ENCODE measurements around the gene ACTN2. TPM values are rescaled to one million over a fixed set of nuclear protein-coding genes. Genes with fewer than 3 reads are reported as not detected.
"Not testable (repeated sequence)": the region's sequence is repeated elsewhere in the genome, so short reads cannot be mapped to it uniquely, and the experiment has no call there.

ACTN2 gene
- total RNA-seq (2014; rRNA removed; shearing (Covaris generic)): 0.25 TPM in 1 of 2 replicates, not detected in the other
- 0.01 and 0.07 TPM in 2 replicates for polyA plus RNA-seq (2014; cell fraction: nucleus; rRNA removed)

GRCh38 chr1:236685917-236686814, at the start of gene ACTN2:
Gene ACTN2, plus strand, starts transcription at chr1:236686499. Its CDS starts 175 bp downstream, at chr1:236686674.
- peak; percentile 21 for DNase-seq (ENCODE audit: extremely low read depth, low read depth)

GRCh38 chr1:236638945-236639344, 47.4 kb upstream of the ACTN2 start:
- DNase-seq (ENCODE audit: extremely low read depth, low read depth): no peak

GRCh38 chr1:236639686-236640085, 46.6 kb upstream of the ACTN2 start:
- no peak for DNase-seq (ENCODE audit: extremely low read depth, low read depth)

- DNase-seq (ENCODE audit: extremely low read depth, low read depth): no peak
Observed at GRCh38 chr1:236642763-236643162, 43.5 kb upstream of the ACTN2 start.

- no peak for DNase-seq (ENCODE audit: extremely low read depth, low read depth)
Observed at GRCh38 chr1:236645016-236645680, 41.2 kb upstream of the ACTN2 start.

- DNase-seq (ENCODE audit: extremely low read depth, low read depth): no peak
Observed at GRCh38 chr1:236654511-236654910, 31.8 kb upstream of the ACTN2 start.

GRCh38 chr1:236654957-236655356, 31.3 kb upstream of the ACTN2 start:
- DNase-seq (ENCODE audit: extremely low read depth, low read depth): no peak

- DNase-seq (ENCODE audit: extremely low read depth, low read depth): no peak
Observed at GRCh38 chr1:236657398-236657797, 28.9 kb upstream of the ACTN2 start.

GRCh38 chr1:236659792-236660587, 26.3 kb upstream of the ACTN2 start:
- no peak for DNase-seq (ENCODE audit: extremely low read depth, low read depth)

GRCh38 chr1:236663934-236664333, 22.4 kb upstream of the ACTN2 start:
- no peak for DNase-seq (ENCODE audit: extremely low read depth, low read depth)

- DNase-seq (ENCODE audit: extremely low read depth, low read depth): not testable (repeated sequence)
Observed at GRCh38 chr1:236668909-236669308, 17.4 kb upstream of the ACTN2 start.

GRCh38 chr1:236670060-236670459, 16.2 kb upstream of the ACTN2 start:
- DNase-seq (ENCODE audit: extremely low read depth, low read depth): no peak

GRCh38 chr1:236673289-236673919, 12.9 kb upstream of the ACTN2 start:
- no peak for DNase-seq (ENCODE audit: extremely low read depth, low read depth)

GRCh38 chr1:236677641-236678235, 8.6 kb upstream of the ACTN2 start:
- no peak for DNase-seq (ENCODE audit: extremely low read depth, low read depth)

GRCh38 chr1:236681219-236681618, 5.1 kb upstream of the ACTN2 start:
- DNase-seq (ENCODE audit: extremely low read depth, low read depth): no peak

GRCh38 chr1:236685205-236685916, 938 bp upstream of the ACTN2 start:
- no peak for DNase-seq (ENCODE audit: extremely low read depth, low read depth)

- no peak for DNase-seq (ENCODE audit: extremely low read depth, low read depth)
Observed at GRCh38 chr1:236686815-236687160, 489 bp downstream of the ACTN2 start.

- DNase-seq (ENCODE audit: extremely low read depth, low read depth): no peak
Observed at GRCh38 chr1:236687273-236687672, 974 bp downstream of the ACTN2 start.

GRCh38 chr1:236688705-236689104, 2.4 kb downstream of the ACTN2 start:
- DNase-seq (ENCODE audit: extremely low read depth, low read depth): no peak

Measured in NCI-H460 (cell line).